Panc1 (cell line): ENCODE measurements around the gene PKLR. TPM values are rescaled to one million over a fixed set of nuclear protein-coding genes. Genes with fewer than 3 reads are reported as not detected.

Experiments used
- ATAC-seq: fragments of 200-7000 bp; cut with Tn5 transposase; 2 replicates; pipeline ENCODE4 v1.9.1; 2020; ENCODE audit warnings: mild to moderate bottlenecking, moderate library complexity
- BruUV-seq: library from RNA; stranded (reverse); fragments of 400-500 nt; replicated peaks from 2 replicates; lab custom pipeline; 2021; lab: Mats Ljungman, UMichigan
- CTCF ChIA-PET: fragments of 300-600 bp; sonication (Branson Sonifier 250); formaldehyde crosslinking; loops from one replicate; lab custom pipeline; 2022; ENCODE audit warnings: antibody characterized with exemption; lab: Charles Lee
- POLR2A ChIA-PET: fragments of 300-600 bp; sonication (Branson Sonifier 250); formaldehyde crosslinking; loops from one replicate; lab custom pipeline; 2022; ENCODE audit warnings: antibody characterized with exemption; lab: Charles Lee
- DNase-seq: peaks from one replicate; pipeline ENCODE4 v3.0.0-alpha.2; 2010; ENCODE audit warnings: low read depth, low spot score
- H3K27ac ChIP-seq: 2 replicates; pipeline ENCODE4 v1.5.1; 2011; ENCODE audit warnings: mild to moderate bottlenecking, low read length, inconsistent platforms
- H3K27me3 ChIP-seq: fragments of 200-500 bp; sonication (Bioruptor generic); 2 replicates; pipeline ENCODE4 v1.6.0; 2014; ENCODE audit warnings: low read length, inconsistent platforms; ENCODE audit not compliant: control insufficient read depth, insufficient read depth
- H3K36me3 ChIP-seq: fragments of 200-500 bp; sonication (Bioruptor generic); 2 replicates; pipeline ENCODE4 v1.5.1; 2014; ENCODE audit warnings: inconsistent platforms, mild to moderate bottlenecking, low read length, moderate library complexity; ENCODE audit not compliant: control insufficient read depth, insufficient read depth
- H3K4me1 ChIP-seq: 2 replicates; pipeline ENCODE4 v1.5.1; 2011; ENCODE audit warnings: inconsistent platforms, mild to moderate bottlenecking, low read length, moderate library complexity; ENCODE audit not compliant: control insufficient read depth, insufficient read depth
- H3K4me3 ChIP-seq, 2 experiments: 2 replicates each; pipeline ENCODE4 v1.5.1; 2011 to 2012; ENCODE audit warnings: low read depth in 2 of 2, low read length in 2 of 2, mild to moderate bottlenecking in 2 of 2, inconsistent platforms in 1 of 2, moderate library complexity in 1 of 2
- H3K9me3 ChIP-seq: fragments of 200-500 bp; sonication (Bioruptor generic); 2 replicates; pipeline ENCODE4 v1.5.1; 2014; ENCODE audit warnings: low read depth, mild to moderate bottlenecking, inconsistent platforms, low read length, moderate library complexity; ENCODE audit not compliant: control insufficient read depth, insufficient read depth
- POLR2AphosphoS5 ChIP-seq: IDR thresholded peaks from 2 replicates; pipeline ENCODE4 v1.6.1; 2012; ENCODE audit warnings: mild to moderate bottlenecking, low read depth, low read length, moderate library complexity
- SIN3A ChIP-seq: IDR thresholded peaks from 2 replicates; pipeline ENCODE4 v1.6.1; 2012; ENCODE audit warnings: low read depth, mild to moderate bottlenecking, low read length, moderate library complexity, borderline replicate concordance; ENCODE audit not compliant: insufficient read depth
- TCF7L2 ChIP-seq: IDR thresholded peaks from 2 replicates; pipeline ENCODE4 v1.6.1; 2011; ENCODE audit warnings: mild to moderate bottlenecking, low read depth, low read length, inconsistent platforms
- in situ Hi-C: cut with HindIII; loops from 2 replicates; pipeline ENCODE4 v1.10.0; 2016; ENCODE audit warnings: low sequenced_read_pairs, low pct_unique_long_range_greater_than_20kb
- intact Hi-C: fragments of 100-400 bp; cut with micrococcal nuclease; formaldehyde crosslinking; loops from one replicate; pipeline ENCODE4 v1.10.0; 2022; ENCODE audit not compliant: unreplicated experiment
- total RNA-seq: library from RNA; stranded (reverse); gene quantifications from one replicate; pipeline ENCODE4 v1.2.1, GENCODE V29; 2021; ENCODE audit not compliant: unreplicated experiment
- TF ChIP-seq, protein P1 (sequence below), 2 experiments: IDR thresholded peaks; 2 replicates each; pipeline ENCODE4 v1.6.1; 2011 to 2012; ENCODE audit warnings: low read depth in 2 of 2, control low read depth in 1 of 2, low read length in 1 of 2, mild to moderate bottlenecking in 1 of 2, moderate library complexity in 1 of 2; ENCODE audit not compliant: insufficient read depth in 1 of 2
- TF ChIP-seq, protein P2 (sequence below): fragments of 450-650 bp; IDR thresholded peaks from 2 replicates; pipeline ENCODE4 v1.5.1; 2017; ENCODE audit warnings: mild to moderate bottlenecking

The PKLR gene
- total RNA-seq, 1 experiment from 2014 or later: 0.13 TPM

GRCh38 chr1:155305881-155306391 is 4.7 kb upstream of the PKLR start:
- BruUV-seq: no TSS peak
- TF ChIP-seq, protein P1, sequence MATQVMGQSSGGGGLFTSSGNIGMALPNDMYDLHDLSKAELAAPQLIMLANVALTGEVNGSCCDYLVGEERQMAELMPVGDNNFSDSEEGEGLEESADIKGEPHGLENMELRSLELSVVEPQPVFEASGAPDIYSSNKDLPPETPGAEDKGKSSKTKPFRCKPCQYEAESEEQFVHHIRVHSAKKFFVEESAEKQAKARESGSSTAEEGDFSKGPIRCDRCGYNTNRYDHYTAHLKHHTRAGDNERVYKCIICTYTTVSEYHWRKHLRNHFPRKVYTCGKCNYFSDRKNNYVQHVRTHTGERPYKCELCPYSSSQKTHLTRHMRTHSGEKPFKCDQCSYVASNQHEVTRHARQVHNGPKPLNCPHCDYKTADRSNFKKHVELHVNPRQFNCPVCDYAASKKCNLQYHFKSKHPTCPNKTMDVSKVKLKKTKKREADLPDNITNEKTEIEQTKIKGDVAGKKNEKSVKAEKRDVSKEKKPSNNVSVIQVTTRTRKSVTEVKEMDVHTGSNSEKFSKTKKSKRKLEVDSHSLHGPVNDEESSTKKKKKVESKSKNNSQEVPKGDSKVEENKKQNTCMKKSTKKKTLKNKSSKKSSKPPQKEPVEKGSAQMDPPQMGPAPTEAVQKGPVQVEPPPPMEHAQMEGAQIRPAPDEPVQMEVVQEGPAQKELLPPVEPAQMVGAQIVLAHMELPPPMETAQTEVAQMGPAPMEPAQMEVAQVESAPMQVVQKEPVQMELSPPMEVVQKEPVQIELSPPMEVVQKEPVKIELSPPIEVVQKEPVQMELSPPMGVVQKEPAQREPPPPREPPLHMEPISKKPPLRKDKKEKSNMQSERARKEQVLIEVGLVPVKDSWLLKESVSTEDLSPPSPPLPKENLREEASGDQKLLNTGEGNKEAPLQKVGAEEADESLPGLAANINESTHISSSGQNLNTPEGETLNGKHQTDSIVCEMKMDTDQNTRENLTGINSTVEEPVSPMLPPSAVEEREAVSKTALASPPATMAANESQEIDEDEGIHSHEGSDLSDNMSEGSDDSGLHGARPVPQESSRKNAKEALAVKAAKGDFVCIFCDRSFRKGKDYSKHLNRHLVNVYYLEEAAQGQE (IDR thresholded peaks at IDR 0.05; ENCODE audit: insufficient read depth in 1 of 2, low read depth in 2 of 2, low read length in 1 of 2): no peak
- no peak for TF ChIP-seq SIN3A
- no peak for TF ChIP-seq TCF7L2
- TF ChIP-seq POLR2AphosphoS5: no peak
- TF ChIP-seq, protein P2, sequence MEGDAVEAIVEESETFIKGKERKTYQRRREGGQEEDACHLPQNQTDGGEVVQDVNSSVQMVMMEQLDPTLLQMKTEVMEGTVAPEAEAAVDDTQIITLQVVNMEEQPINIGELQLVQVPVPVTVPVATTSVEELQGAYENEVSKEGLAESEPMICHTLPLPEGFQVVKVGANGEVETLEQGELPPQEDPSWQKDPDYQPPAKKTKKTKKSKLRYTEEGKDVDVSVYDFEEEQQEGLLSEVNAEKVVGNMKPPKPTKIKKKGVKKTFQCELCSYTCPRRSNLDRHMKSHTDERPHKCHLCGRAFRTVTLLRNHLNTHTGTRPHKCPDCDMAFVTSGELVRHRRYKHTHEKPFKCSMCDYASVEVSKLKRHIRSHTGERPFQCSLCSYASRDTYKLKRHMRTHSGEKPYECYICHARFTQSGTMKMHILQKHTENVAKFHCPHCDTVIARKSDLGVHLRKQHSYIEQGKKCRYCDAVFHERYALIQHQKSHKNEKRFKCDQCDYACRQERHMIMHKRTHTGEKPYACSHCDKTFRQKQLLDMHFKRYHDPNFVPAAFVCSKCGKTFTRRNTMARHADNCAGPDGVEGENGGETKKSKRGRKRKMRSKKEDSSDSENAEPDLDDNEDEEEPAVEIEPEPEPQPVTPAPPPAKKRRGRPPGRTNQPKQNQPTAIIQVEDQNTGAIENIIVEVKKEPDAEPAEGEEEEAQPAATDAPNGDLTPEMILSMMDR: no peak
- H3K4me1 ChIP-seq: peaks cover 9% of the 10 kb centered on the region; the same call in 1 of the 2 replicates
- H3K27me3 ChIP-seq: no peaks in the 10 kb centered on the region
- ChIA-PET CTCF (no interaction called here), POLR2A (no interaction called here)
- DNase-seq (no peak), ATAC-seq (no peak)
- in situ Hi-C loops: no loop called here
- H3K9me3 ChIP-seq: no peaks in the 10 kb centered on the region
- no peak overlapping the region for H3K4me3 ChIP-seq
- peaks cover 7% of the 10 kb centered on the region; the same call in 1 of the 2 replicates for H3K36me3 ChIP-seq
- H3K27ac ChIP-seq: no peak overlapping the region
- intact Hi-C loops: no loop called here

GRCh38 chr1:155304558-155305063 is 3.4 kb upstream of the PKLR start:
- POLR2A ChIA-PET: no interaction called here
- BruUV-seq: no TSS peak
- in situ Hi-C loops (no loop called here), intact Hi-C loops (no loop called here)
- peaks cover 4% of the 10 kb centered on the region; the same call in 1 of the 2 replicates for H3K4me1 ChIP-seq
- DNase-seq (no peak), ATAC-seq (no peak)
- TF ChIP-seq SIN3A (no peak), POLR2AphosphoS5 (no peak), TCF7L2 (no peak)
- TF ChIP-seq, protein P2: no peak
- TF ChIP-seq, protein P1 (IDR thresholded peaks at IDR 0.05; ENCODE audit: insufficient read depth in 1 of 2, low read depth in 2 of 2, low read length in 1 of 2): no peak
- no peak overlapping the region for H3K27ac ChIP-seq
- no peak overlapping the region for H3K4me3 ChIP-seq
- no peaks in the 10 kb centered on the region for H3K9me3 ChIP-seq
- H3K27me3 ChIP-seq: no peaks in the 10 kb centered on the region
- CTCF ChIA-PET: no interaction called here
- H3K36me3 ChIP-seq: peaks cover 7% of the 10 kb centered on the region; the same call in 1 of the 2 replicates
